ENCODE measurements around the gene COL1A1.

DNA sequence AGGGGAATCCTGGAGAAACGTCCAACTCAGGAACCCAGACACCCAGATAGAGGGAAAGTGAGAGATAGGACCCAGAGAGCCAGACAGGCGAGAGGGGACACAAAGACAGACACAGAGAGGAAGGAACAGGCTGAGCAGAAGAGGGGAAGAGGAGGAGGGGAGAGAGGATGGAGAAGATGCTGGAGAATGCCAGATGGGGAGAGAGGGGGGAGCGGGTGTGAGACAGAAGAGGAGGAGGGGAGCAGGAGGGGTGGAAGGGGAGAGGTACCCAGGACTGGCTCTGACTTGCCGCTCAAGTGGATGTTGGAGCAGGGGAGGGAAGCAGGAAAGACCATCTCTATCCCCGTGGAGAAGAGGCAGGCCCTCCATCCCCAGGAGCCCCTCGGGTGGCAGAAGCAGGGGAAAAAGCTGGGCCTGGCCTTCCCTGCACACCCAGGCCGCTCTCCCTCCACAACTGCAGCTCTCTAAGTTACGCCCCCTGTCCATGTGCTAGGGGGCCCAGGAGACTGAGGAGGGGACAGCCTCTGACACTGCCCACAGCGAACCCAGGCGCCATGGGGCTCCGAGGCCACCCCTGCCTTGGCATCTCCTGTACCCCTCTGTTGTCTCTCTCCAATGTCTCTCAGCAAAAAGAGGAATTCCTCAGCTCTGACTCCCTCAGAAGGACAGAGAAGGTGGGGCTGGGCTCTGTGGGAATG is 55.8 kb downstream of the COL1A1 start:
- no peak for TF ChIP-seq RAD21 (IDR thresholded peaks at IDR 0.05)
- TF ChIP-seq, protein P1, sequence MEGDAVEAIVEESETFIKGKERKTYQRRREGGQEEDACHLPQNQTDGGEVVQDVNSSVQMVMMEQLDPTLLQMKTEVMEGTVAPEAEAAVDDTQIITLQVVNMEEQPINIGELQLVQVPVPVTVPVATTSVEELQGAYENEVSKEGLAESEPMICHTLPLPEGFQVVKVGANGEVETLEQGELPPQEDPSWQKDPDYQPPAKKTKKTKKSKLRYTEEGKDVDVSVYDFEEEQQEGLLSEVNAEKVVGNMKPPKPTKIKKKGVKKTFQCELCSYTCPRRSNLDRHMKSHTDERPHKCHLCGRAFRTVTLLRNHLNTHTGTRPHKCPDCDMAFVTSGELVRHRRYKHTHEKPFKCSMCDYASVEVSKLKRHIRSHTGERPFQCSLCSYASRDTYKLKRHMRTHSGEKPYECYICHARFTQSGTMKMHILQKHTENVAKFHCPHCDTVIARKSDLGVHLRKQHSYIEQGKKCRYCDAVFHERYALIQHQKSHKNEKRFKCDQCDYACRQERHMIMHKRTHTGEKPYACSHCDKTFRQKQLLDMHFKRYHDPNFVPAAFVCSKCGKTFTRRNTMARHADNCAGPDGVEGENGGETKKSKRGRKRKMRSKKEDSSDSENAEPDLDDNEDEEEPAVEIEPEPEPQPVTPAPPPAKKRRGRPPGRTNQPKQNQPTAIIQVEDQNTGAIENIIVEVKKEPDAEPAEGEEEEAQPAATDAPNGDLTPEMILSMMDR (IDR thresholded peaks at IDR 0.05; ENCODE audit: low read depth, low read length, missing input control), result no peak
- TF ChIP-seq GABPA (IDR thresholded peaks at IDR 0.05 in 1 of 2, conservative IDR thresholded peaks at IDR 0.05 in 1 of 2), result no peak
- TF ChIP-seq EGR1 (IDR thresholded peaks at IDR 0.05; ENCODE audit: low read depth in 2 of 2), result no peak
- TF ChIP-seq, protein P2, sequence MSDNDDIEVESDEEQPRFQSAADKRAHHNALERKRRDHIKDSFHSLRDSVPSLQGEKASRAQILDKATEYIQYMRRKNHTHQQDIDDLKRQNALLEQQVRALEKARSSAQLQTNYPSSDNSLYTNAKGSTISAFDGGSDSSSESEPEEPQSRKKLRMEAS (IDR thresholded peaks at IDR 0.05), result no peak
- TF ChIP-seq RXRA (IDR thresholded peaks at IDR 0.05), result no peak
- TF ChIP-seq FOXA2 (IDR thresholded peaks at IDR 0.05), result no peak

Data from liver (tissue), 3 donors.